DMS114 treated with DMSO at 0.1 percent for 48 hours (cell line): ENCODE measurements around the gene FGA.

Experiments
- DNase-seq: peaks from one replicate; lab custom pipeline; 2025; ENCODE audit not compliant: unreplicated experiment; lab: John Stamatoyannopoulos, UW

FGA gene

DNA sequence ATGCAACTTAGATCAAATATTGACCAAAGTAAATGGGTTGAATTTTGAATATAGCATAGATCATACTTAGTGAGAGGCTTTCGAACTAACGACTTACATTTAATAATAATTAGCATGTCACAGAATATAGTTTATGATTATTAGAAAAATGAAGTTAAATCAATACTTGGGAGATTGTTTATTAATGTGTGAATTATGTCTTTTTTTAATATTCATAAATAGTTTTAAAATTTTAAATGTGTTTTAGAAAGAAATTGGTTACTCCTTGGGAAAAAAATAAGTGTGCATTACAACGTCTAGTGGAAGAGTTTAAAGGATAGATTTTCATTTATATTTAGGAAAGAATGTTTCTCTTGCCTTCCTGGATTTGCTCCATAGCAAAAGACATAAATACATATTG is 7.3 kb downstream of the FGA start:
- no peak for DNase-seq

DNA sequence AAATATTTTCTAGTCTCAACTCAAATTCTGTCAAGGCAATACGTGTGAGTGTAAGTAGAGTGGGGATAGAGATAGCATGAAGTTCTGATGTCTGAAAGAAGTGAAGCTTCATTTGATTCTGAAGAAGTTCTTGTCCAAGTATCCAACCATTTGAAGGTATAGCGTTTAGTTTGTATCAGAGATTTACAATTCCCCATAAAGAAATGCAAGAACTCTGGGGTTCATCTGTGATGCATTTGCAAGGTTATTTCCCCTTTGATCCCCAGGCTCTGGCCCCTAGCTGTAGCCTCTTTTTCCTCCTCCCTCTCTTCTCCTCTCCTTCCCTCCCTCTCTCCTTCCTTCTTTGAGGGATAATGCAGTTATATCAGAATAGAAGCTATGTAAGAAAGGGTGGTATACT is 7.8 kb downstream of the FGA start:
- DNase-seq: no peak

DNA sequence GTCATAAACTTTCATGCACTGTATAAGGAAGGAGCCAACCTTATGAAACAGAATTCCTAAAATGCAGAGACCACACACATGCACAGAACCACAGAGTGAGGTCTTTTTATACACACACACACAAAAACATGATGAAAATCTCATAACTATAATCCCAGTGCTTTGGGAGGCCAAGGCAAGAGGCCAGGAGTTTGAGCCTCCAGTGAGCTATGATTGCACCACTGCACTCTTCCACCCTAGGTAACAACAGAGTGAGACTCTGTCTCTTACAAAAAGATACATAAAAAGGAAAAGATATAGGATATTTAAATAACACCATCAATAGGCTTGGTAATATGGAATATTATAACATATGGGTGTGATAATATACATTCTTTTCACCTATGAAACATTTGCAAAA is 10.6 kb downstream of the FGA start:
- no peak for DNase-seq

DNA sequence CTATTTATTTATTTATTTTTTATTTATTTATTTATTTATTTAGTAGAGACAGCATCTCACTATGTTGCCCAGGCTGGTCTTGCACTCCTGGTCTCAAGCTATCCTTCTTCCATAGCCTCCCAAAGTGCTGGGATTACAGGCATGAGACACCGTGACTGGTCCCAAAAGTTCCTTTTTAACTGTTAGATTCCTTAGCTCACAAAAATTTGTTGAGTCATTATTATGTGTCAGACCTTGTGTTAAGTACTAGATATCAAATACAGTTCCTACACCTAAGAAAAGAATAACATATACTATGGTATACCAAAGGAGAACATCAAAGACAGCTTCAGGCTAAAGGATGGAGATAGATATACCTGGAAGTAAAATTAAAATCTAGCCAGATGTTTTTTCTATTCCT is 11.6 kb downstream of the FGA start:
- DNase-seq: no peak

DNA sequence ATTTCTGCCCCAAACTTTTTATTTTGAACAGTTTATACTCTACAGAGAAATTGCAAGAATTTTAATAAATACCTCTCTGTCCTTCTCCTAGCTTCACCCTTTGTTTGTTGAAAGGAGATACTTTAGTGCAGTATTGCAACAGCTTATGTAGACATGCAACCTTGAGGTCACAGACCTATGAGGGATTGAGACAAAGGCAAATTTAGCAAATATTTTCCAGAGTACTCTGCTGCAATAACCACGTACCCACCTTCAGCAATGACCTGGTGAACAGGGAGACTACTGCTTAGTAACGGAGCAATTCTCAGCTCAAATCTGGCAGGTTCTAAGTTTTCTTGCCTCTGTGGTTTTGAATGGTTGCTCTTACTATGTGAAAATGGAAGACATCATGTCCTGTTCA is 13.2 kb downstream of the FGA start:
- DNase-seq: no peak

DNA sequence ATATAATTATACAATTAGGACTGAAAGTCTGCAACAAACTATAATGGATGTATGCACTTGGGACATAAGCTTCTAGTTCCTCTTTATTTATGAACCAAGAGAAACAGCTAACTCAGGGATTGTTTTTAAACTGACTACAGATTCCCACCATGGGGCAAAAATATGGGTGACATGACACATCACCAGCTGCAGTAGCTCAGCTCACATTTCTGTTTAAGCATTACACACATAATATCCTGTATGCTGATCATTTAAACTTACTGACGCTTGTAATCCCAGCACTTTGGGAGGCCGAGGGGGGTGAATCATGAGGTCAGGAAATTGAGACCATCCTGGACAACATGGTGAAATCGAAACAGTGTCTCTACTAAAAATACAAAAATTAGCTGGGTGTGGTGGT is 16.2 kb downstream of the FGA start:
- no peak for DNase-seq

DNA sequence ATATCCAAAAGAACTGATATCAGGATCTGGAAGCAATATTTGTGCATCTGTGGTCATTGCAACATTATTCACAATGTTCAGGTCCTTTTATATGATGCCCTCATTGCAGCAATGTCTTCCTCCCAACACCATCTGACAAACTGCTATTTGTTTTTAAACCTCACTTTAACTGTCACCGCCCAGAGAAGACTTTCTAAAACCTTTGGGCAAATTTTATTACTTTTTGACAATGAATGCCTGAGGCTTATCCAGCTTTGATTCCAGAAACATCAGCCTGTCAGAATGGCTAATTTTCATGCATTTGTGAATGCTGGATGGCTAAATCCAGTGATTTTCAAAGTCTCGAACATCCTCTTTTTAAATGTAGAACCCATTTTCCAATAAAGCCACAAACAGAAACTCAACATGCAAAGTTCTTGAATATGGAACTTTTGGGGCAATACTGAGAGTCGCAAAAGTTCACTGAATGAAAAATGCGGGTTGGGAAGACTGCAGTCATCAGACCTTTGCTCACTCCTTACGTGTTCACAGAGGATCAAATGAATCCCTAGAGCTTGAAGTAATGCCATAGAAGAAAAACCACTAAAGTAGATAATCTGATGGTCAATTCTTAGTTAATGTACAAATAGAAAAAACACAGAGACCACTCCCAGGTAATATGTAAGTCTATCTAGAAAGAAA is 17.2 kb downstream of the FGA start:
- DNase-seq: no peak

DNA sequence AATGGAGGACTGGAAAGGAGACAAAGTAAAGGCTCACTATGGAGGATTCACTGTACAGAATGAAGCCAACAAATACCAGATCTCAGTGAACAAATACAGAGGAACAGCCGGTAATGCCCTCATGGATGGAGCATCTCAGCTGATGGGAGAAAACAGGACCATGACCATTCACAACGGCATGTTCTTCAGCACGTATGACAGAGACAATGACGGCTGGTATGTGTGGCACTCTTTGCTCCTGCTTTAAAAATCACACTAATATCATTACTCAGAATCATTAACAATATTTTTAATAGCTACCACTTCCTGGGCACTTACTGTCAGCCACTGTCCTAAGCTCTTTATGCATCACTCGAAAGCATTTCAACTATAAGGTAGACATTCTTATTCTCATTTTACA is 21.0 kb downstream of the FGA start:
- no peak for DNase-seq

DNA sequence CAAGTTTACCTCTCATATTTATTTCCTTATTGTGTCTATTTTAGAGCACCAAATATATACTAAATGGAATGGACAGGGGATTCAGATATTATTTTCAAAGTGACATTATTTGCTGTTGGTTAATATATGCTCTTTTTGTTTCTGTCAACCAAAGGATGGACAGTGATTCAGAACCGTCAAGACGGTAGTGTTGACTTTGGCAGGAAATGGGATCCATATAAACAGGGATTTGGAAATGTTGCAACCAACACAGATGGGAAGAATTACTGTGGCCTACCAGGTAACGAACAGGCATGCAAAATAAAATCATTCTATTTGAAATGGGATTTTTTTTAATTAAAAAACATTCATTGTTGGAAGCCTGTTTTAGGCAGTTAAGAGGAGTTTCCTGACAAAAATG is 21.5 kb downstream of the FGA start:
- no peak for DNase-seq

DNA sequence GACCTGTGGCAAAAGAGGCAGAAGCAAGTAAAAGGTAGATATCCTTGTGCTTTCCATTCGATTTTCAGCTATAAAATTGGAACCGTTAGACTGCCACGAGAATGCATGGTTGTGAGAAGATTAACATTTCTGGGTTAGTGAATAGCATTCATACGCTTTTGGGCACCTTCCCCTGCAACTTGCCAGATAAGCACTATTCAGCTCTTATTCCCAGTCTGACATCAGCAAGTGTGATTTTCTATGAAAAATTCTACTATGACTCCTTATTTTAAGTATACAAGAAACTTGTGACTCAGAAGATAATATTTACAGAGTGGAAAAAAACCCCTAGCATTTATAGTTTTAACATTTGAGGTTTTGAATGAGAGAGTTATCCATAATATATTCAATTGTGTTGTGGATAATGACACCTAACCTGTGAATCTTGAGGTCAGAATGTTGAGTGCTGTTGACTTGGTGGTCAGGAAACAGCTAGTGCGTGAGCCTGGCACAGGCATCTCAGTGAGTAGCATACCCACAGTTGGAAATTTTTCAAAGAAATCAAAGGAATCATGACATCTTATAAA is 23.8 kb downstream of the FGA start:
- no peak for DNase-seq

DNA sequence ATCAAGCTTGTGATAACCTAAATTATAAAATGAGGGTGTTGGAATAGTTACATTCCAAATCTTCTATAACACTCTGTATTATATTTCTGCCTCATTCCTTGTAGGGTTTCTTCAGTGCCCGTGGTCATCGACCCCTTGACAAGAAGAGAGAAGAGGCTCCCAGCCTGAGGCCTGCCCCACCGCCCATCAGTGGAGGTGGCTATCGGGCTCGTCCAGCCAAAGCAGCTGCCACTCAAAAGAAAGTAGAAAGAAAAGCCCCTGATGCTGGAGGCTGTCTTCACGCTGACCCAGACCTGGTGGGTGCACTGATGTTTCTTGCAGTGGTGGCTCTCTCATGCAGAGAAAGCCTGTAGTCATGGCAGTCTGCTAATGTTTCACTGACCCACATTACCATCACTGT is 24.8 kb downstream of the FGA start:
- DNase-seq: no peak

DNA sequence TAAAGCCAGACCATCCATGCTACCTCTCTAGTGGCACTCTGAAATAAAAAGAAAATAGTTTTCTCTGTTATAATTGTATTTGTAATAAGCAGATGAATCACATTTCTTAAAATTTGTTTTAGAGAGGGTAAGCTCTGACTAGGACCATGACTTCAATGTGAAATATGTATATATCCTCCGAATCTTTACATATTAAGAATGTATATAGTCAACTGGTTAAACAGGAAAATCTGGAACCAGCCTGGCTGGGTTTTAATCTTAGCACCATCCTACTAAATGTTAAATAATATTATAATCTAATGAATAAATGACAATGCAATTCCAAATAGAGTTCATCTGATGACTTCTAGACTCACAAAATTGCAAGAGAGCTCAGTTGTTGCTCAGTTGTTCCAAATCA is 26.2 kb downstream of the FGA start:
- DNase-seq: no peak

DNA sequence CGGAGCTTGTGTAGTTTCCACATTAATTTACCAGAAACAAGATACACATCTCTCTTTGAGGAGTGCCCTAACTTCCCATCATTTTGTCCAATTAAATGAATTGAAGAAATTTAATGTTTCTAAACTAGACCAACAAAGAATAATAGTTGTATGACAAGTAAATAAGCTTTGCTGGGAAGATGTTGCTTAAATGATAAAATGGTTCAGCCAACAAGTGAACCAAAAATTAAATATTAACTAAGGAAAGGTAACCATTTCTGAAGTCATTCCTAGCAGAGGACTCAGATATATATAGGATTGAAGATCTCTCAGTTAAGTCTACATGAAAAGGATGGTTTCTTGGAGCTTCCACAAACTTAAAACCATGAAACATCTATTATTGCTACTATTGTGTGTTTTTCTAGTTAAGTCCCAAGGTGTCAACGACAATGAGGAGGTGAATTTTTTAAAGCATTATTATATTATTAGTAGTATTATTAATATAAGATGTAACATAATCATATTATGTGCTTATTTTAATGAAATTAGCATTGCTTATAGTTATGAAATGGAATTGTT is 27.8 kb downstream of the FGA start, which contains the start of gene FGB:
TSS of gene FGB (plus strand) at position 315 of the 558 bp plus-strand sequence. CDS start at position 323, 8 bp downstream.
- no peak for DNase-seq

DNA sequence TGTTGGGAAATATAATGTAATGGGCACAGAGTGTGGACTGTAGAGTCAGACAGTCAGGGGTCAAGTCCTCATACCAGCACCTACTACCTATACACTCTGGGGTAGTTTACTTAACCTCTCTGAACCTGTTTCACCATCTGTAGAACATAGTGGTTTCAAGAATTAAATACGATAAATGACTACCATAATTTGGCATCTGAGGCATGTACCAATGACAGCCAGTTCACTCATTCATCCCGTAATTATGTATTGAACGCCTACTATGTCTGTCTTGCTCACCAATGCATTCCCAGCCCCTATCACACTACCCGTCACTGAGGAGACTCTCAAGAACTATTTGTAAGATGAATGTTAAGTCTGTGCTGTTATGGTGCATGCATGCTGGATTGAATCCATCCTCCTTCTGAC is 29.7 kb downstream of the FGA start:
- DNase-seq: no peak

DNA sequence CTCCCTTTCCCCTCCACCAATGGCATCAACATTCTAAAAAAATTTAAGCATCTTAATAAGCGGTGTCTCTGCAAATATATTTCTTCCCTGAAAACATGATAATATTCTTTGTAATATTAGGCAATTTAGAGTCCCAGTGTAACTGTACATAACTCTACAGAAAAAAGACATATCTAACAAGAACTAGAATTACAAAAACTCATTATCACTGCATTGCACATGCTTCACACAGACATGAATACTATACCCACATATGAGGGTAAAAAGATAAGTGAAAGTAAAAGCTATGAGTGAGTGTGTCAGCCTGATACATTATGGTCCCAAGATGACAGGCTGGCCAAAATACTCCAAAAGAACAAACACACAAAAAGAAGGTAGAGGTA is 30.1 kb downstream of the FGA start:
- DNase-seq: no peak

DNA sequence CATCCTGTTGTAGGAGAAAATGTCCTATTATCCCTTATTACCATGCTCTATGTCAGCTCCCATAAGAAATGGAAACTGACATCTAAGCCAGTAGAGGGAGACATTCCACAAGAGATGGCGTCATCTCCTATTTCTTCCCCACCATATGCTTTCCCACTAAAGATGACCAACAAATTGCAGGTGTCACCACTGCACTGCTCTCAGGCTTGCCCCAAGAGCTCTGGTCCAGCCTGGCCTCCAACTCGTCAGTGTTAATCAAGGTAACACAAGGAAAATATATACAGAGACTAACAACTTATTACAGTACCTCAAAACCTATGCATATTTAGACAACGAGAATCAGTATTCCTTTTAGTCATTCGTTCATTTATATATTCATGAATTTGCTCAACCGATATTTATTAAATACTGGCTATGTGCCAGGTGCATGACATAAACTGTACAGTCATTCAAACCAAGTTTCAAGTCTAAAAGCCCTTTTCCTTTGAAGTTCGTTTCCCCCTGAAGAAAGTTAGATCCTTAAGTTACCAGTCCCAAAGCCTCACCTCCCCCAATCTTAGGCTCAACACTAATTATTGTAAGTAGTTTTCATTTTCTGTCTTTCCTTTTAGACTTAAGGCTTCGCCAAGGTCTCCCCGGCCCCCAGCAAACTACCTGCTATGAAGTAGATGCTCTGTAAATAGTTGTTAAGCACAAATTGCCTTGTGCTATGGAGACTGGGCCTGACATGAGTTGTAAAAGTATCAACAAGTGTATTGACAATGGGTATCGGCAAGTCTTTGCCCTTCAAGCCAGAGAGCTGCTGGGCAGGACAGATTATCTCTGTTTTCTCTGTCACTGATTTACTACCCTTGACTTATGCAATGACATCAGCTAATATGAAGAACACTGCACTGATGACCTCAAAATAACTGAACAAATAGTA is 30.8 kb downstream of the FGA start:
- DNase-seq: peak; percentile 16

DNA sequence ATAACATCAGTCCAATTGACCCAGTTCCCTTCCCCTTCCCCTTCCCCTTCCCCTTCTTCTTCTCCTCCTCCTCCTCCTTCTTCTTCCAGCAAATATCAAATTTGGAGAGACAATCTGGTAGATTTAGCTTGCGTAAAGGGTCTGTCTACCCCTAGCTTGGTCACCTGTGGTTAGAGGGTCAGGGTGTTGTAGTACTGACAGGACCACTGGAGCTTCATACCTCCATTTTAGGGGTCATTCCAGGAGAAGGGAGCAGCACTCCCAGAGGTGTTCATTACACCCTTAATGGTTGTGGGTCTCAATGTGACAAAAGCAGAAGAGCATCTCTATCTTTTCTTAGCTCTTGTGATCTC is 31.4 kb downstream of the FGA start:
- no peak for DNase-seq

DNA sequence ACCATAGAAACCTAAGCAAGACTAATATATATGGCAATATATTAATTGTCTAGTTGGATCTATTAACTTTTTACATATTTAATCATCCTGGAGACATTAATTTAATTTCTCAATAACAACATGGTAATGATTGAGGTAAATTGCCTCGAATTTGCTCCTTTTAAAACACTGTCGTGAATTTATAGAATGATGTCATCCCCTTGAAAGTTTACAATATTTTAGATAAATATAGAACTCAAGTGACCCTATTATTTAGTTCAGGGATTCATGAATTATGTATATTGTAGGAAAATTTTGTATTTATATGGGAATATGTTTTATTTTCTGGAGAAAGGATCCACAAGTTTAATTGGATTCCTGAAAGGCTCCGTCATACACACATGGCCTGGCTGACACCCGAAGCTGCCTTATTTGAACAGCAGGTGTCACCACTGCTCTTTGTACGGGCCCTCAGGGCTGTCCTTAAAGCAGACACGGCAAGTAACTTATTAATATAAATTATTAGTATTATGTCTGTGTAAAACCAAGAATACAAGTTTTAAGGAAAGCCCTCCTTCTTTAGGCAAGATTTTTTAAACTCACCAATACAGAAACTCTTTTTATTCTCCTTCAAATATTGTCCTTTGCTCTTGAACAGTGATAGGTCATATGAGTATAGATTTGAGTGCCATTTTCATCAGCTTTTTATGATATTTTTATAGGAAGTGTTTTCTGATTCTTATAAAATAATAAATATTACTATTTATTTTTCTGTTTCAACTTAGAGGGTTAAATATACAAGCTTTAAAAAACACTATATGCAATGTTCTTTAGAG is 38.5 kb downstream of the FGA start:
- DNase-seq: peak; percentile 41

DNA sequence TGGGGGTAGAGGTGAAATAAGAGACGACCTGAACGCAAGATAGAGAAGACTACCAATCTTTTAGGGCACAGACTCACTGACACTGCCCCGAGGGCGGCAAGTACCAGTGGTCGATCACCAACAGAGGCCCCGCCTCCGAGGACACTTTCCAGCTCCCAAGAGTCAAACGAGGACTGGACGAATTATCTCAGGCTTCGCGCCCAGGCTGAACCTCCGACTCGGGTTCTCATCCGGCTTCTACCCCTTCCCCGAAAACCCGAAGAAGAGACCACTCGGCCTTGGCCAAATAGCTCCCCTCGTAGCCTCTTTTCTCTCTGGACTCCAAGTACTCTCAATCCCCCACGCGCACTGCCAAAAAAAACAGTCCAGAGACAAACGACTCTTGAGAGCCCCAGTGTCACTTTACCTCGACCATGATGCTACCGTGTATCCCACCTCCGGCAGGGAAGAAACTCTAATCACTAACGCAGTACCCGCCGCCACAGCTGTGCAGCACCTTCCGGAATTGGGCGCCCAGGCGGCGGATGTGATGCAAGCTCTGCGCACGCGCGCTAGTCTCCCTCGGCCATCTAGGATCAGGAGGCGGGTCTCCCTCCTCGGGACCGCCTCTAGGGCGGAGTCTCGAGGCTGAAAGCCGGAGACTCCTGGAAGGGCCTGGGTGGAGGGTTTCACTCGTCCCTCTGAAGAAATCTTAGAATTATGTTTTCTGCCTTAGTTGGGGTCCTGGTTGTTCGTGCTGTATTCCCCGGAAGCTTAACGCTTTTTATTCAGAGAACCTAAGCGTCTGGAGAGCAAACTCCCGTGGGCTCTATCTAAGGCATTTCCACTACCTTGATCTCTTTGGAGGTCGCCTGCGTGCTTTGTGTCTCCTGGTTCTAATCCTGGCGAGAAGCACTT is 40.4 kb downstream of the FGA start, which contains the start of gene PLRG1:
TSS of gene PLRG1 (minus strand) at position 507 of the 897 bp plus-strand sequence. CDS start at position 415, 92 bp downstream.
- peak; percentile 80 for DNase-seq

DNA sequence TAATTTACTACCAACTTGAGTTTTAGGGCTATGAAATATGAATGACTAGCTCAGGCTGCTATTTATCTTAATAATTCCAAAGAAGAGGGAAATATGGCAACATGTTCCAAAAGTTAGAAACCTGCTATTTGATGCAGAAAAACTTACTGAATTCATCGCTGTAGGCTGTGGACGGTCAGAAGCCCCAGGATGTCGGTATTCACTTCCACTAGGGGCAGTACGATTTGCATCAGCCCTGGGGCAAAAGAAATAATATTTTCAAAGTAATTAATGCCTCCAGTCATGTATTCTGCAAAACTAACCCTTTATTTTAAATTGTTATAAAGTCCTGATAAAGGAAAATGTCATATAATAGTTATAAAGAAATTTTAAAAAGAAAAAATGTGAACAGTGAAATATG is 44.9 kb downstream of the FGA start:
- DNase-seq: no peak
